Uterus (tissue), 2 donors: ENCODE results near the gene JARID2.

Experiments
- POLR2A ChIP-seq, 2 donors: fragments of 450-650 bp; IDR thresholded peaks; one replicate each; pipeline ENCODE4 v1.6.1; 2016; ENCODE audit warnings: antibody characterized with exemption in 2 of 2, mild to moderate bottlenecking in 1 of 2, moderate library complexity in 1 of 2
- TF ChIP-seq, protein P1 (sequence below), 4 experiments: fragments of 200-600 bp in 2 of 4; fragments of 450-650 bp in 2 of 4; sonication (generic) in 2 of 4; IDR thresholded peaks; one replicate each; pipeline ENCODE4 v1.5.1; 2016 to 2019; ENCODE audit warnings: antibody characterized with exemption in 4 of 4, mild to moderate bottlenecking in 2 of 4, moderate library complexity in 1 of 4

DNA sequence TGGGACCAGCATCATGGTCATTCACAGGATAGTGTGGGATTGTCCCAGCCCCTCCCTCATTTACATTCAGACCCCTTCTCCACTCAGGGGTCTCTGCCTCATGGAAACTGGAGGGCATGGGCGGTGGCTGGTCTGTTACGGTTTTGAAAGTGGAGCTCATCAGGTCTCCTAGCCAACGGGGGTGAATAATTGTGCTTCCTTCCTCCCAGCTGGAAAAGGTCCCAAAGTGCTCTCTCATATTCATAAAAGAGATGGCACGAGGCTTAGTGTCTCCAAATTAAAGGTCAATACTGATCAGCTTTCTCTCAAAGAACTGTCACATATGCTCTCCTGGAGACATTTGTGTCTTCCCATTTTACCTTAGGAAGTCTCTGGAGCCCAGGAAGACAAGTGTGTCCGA lies 19.9 kb downstream of the JARID2 start:
- TF ChIP-seq, protein P1, sequence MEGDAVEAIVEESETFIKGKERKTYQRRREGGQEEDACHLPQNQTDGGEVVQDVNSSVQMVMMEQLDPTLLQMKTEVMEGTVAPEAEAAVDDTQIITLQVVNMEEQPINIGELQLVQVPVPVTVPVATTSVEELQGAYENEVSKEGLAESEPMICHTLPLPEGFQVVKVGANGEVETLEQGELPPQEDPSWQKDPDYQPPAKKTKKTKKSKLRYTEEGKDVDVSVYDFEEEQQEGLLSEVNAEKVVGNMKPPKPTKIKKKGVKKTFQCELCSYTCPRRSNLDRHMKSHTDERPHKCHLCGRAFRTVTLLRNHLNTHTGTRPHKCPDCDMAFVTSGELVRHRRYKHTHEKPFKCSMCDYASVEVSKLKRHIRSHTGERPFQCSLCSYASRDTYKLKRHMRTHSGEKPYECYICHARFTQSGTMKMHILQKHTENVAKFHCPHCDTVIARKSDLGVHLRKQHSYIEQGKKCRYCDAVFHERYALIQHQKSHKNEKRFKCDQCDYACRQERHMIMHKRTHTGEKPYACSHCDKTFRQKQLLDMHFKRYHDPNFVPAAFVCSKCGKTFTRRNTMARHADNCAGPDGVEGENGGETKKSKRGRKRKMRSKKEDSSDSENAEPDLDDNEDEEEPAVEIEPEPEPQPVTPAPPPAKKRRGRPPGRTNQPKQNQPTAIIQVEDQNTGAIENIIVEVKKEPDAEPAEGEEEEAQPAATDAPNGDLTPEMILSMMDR (IDR thresholded peaks at IDR 0.05): no peak
- no peak for TF ChIP-seq POLR2A (IDR thresholded peaks at IDR 0.05)
